Gastrocnemius medialis (tissue), 4 donors: ENCODE measurements around the gene ARHGAP10. TPM values are rescaled to one million over a fixed set of nuclear protein-coding genes. Genes with fewer than 3 reads are reported as not detected.

Experiments used
- ATAC-seq, 2 donors: fragments of 150-250 bp; one replicate each; pipeline ENCODE4 v1.9.1; 2016
- DNase-seq, 2 donors: peaks; one replicate each; pipeline ENCODE4 v3.0.0-alpha.2; 2019
- H3K27ac ChIP-seq, 4 donors: fragments of 200-600 bp; sonication (generic); 1 replicate in 1 of 4; 2 replicates in 3 of 4; pipeline ENCODE4 v1.5.1; 2016 to 2018; ENCODE audit warnings: mild to moderate bottlenecking in 2 of 4, moderate library complexity in 1 of 4
- H3K27me3 ChIP-seq, 3 donors: fragments of 200-600 bp; sonication (generic) in 2 of 3; 1 replicate in 1 of 3; 2 replicates in 2 of 3; pipeline versions ENCODE4 v1.5.1 to v1.6.0; 2016 to 2019; ENCODE audit warnings: mild to moderate bottlenecking in 1 of 3, moderate library complexity in 1 of 3
- H3K36me3 ChIP-seq, 2 donors: fragments of 200-600 bp; sonication (generic) in 1 of 2; one replicate each; pipeline ENCODE4 v1.5.1; 2017 to 2018
- H3K4me1 ChIP-seq, 2 donors: fragments of 200-600 bp; sonication (generic) in 1 of 2; one replicate each; pipeline ENCODE4 v1.5.1; 2016 to 2017; ENCODE audit warnings: mild to moderate bottlenecking in 2 of 2
- H3K4me3 ChIP-seq, 4 donors: fragments of 200-600 bp; sonication (generic) in 3 of 4; 1 replicate in 1 of 4; 2 replicates in 3 of 4; pipeline ENCODE4 v1.5.1; 2016 to 2019; ENCODE audit warnings: mild to moderate bottlenecking in 2 of 4
- H3K9me3 ChIP-seq, 3 donors: fragments of 200-600 bp; sonication (generic) in 2 of 3; 1 replicate in 1 of 3; 2 replicates in 2 of 3; pipeline ENCODE4 v1.5.1; 2016 to 2019
- POLR2A ChIP-seq, 2 donors: fragments of 450-650 bp; IDR thresholded peaks; one replicate each; pipeline ENCODE4 v1.6.1; 2017; ENCODE audit warnings: antibody characterized with exemption in 2 of 2, mild to moderate bottlenecking in 2 of 2, moderate library complexity in 2 of 2
- in situ Hi-C, 4 donors: fragments of 200-750 bp; cut with MboI; loops; one replicate each; pipeline versions ENCODE4 v1.15.0 to v1.8.0; 2017; ENCODE audit warnings: low sequenced_read_pairs in 4 of 4
- intact Hi-C: fragments of 100-400 bp; cut with DNase I; formaldehyde crosslinking; loops from one replicate; pipeline ENCODE4 v1.15.1; 2023; ENCODE audit warnings: low total_unique reads
- total RNA-seq, 4 donors: library from RNA; depleted of rRNA; stranded (reverse); fragments of >200 nt; gene quantifications; one replicate each; pipeline versions ENCODE4 v1.1.0 to v1.2.3, GENCODE V29; 2016
- TF ChIP-seq, protein P1 (sequence below), 5 experiments: fragments of 450-650 bp in 3 of 5; fragments of 200-600 bp in 2 of 5; sonication (generic) in 2 of 5; IDR thresholded peaks in 4 of 5; conservative IDR thresholded peaks in 1 of 5; 1 replicate in 4 of 5; 2 replicates in 1 of 5; pipeline ENCODE4 v1.5.1; 2016 to 2019; ENCODE audit warnings: antibody characterized with exemption in 5 of 5, mild to moderate bottlenecking in 3 of 5, moderate library complexity in 3 of 5

The ARHGAP10 gene
- total RNA-seq, 4 donors from 2014 or later = 22.1 to 34.6 (median 28.0) TPM

DNA sequence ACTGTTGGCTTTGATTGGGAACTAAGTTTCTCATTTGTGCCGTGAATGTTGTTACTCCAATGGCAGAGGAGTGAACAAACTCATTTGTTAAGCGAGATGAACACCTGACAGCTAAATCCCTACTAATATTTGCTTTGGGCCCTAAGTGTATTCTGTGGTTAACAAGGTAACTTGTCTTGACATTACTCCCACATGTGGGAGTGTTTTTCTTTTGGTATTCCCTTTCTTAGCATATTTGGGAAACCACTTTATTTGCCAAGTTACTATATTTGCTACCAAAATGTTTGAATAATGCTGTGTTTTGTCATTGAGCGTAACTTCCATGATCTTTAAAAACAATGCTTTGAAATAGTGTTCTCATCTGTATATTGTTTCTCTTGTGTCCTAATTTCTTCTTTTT is 82.5 kb downstream of the ARHGAP10 start:
- Histone ChIP-seq H3K27ac (peak overlapping the region in 3 of 4 donors; percentile 77 to 83 (median 79)), H3K27me3 (no peaks in the 10 kb centered on the region), H3K36me3 (no peaks in the 10 kb centered on the region), H3K9me3 (no peaks in the 10 kb centered on the region), H3K4me3 (no peak overlapping the region), H3K4me1 (peaks cover 58 to 65% of the 10 kb centered on the region in 2 donors)
- DNase-seq (no peak), ATAC-seq (no peak)
- intact Hi-C loops = no loop called here
- in situ Hi-C loops = no loop called here
- no peak for TF ChIP-seq POLR2A (IDR thresholded peaks at IDR 0.05)
- TF ChIP-seq, protein P1, sequence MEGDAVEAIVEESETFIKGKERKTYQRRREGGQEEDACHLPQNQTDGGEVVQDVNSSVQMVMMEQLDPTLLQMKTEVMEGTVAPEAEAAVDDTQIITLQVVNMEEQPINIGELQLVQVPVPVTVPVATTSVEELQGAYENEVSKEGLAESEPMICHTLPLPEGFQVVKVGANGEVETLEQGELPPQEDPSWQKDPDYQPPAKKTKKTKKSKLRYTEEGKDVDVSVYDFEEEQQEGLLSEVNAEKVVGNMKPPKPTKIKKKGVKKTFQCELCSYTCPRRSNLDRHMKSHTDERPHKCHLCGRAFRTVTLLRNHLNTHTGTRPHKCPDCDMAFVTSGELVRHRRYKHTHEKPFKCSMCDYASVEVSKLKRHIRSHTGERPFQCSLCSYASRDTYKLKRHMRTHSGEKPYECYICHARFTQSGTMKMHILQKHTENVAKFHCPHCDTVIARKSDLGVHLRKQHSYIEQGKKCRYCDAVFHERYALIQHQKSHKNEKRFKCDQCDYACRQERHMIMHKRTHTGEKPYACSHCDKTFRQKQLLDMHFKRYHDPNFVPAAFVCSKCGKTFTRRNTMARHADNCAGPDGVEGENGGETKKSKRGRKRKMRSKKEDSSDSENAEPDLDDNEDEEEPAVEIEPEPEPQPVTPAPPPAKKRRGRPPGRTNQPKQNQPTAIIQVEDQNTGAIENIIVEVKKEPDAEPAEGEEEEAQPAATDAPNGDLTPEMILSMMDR (IDR thresholded peaks at IDR 0.05 in 4 of 5, conservative IDR thresholded peaks at IDR 0.05 in 1 of 5) = no peak

DNA sequence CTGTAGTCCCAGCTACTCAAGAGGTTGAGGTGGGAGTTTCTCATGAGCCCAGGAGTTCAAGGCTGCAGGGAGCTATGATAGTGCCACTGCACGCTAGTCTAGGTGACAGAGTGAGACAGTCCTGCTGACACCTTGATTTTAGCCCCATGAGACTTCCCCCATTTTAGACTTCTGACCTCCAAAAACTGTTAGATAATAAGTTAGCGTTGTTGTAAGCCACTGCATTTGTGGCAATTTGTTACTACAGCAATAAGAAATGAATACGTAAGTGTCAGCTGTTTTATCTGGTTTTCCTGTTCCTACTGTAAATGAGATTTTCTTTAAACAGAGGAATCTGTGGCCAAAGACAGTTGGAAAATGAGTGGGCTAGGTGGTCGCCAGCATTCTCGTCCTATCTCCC is 83.9 kb downstream of the ARHGAP10 start:
- no peak for ATAC-seq
- intact Hi-C loops = no loop called here
- DNase-seq = no peak
- Histone ChIP-seq H3K27me3 (no peaks in the 10 kb centered on the region), H3K4me3 (no peak overlapping the region), H3K36me3 (no peaks in the 10 kb centered on the region), H3K4me1 (peaks cover 59 to 61% of the 10 kb centered on the region in 2 donors), H3K27ac (peak overlapping the region; percentile 59 to 83 (median 78)), H3K9me3 (no peaks in the 10 kb centered on the region)
- in situ Hi-C loops = no loop called here
- TF ChIP-seq, protein P1 (IDR thresholded peaks at IDR 0.05 in 4 of 5, conservative IDR thresholded peaks at IDR 0.05 in 1 of 5) = no peak
- TF ChIP-seq POLR2A (IDR thresholded peaks at IDR 0.05) = no peak

DNA sequence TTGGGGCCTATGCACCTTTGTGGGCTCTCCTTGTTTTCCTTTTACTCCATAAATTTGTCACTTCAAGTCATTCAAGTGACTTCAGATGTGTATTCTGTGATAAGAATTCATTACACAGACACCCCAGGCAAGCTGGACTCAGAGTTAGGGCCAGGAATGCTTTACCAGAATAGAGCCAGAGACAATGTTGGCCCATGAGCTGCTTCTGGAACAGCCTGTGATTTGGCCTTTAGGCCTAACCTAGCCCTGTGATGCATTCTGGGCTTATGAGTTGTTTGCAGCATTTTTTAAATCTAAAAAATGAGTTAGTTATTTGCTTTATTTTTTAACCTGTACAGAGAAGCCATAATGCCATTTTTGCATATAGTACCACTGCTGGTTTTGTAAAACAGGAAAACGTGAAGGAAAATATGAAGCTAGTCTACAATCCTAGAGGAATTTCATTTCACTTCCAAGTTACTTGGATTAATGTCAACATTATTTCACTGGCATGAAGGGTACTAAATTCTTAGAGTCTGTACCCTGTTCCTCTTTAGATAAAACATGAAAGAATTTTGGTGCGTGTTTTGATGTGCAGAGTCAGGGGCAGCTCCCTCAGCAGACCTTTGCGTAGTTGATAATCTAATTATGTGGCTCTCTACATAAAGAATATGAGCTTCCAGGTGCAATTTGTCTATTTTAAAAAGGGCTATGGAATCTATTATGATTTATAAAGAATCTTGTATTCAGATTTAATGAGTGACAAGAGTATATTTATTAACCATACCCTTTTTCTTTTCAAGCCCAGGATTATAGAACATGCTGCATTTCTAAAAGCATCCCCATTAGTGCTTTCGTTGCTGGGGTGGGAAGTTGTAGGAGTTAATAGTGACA is 84.7 kb downstream of the ARHGAP10 start:
- Histone ChIP-seq H3K4me1 (peaks cover 67% of the 10 kb centered on the region in 2 donors), H3K4me3 (no peak overlapping the region), H3K9me3 (no peaks in the 10 kb centered on the region), H3K36me3 (no peaks in the 10 kb centered on the region), H3K27ac (peak overlapping the region; percentile 59 to 83 (median 78)), H3K27me3 (no peaks in the 10 kb centered on the region)
- ATAC-seq (peak; percentile 81 to 85), DNase-seq (no peak)
- in situ Hi-C loops (no loop called here), intact Hi-C loops (no loop called here)
- TF ChIP-seq, protein P1 (IDR thresholded peaks at IDR 0.05 in 4 of 5, conservative IDR thresholded peaks at IDR 0.05 in 1 of 5) = no peak
- no peak for TF ChIP-seq POLR2A (IDR thresholded peaks at IDR 0.05)

DNA sequence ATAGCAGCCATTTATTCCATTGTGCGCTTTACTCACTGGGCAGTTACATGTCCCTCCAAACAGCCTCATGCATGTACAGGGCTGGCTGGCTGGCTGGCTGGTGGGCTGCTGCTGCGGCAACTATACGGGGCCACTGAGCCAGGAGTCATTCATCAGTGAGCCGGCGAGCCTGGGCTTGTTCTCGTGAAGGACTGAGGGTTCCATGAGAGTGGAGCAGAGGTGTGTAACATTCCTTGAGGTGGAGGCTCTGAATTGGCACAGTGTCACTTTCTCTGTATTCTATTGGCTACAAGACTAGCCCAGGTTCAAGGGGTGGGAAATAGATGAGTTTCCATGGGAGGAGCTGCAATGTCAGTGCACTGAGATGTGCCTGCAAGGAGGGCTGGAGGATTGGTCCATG is 89.1 kb downstream of the ARHGAP10 start:
- in situ Hi-C loops (no loop called here), intact Hi-C loops (loop anchor here (10.0 kb wide), 1 partner anchor 224 kb away; no protein-coding TSS in a partner anchor)
- no peak for TF ChIP-seq POLR2A (IDR thresholded peaks at IDR 0.05)
- TF ChIP-seq, protein P1 (IDR thresholded peaks at IDR 0.05 in 4 of 5, conservative IDR thresholded peaks at IDR 0.05 in 1 of 5) = no peak
- Histone ChIP-seq H3K9me3 (no peaks in the 10 kb centered on the region), H3K27ac (peak overlapping the region; percentile 83 to 95 (median 92)), H3K27me3 (no peaks in the 10 kb centered on the region), H3K4me1 (peaks cover 61% of the 10 kb centered on the region in 2 donors), H3K36me3 (no peaks in the 10 kb centered on the region), H3K4me3 (no peak overlapping the region)
- ATAC-seq = no peak
- no peak for DNase-seq
